Measurements from ENCODE around the gene VPS16.

DNA sequence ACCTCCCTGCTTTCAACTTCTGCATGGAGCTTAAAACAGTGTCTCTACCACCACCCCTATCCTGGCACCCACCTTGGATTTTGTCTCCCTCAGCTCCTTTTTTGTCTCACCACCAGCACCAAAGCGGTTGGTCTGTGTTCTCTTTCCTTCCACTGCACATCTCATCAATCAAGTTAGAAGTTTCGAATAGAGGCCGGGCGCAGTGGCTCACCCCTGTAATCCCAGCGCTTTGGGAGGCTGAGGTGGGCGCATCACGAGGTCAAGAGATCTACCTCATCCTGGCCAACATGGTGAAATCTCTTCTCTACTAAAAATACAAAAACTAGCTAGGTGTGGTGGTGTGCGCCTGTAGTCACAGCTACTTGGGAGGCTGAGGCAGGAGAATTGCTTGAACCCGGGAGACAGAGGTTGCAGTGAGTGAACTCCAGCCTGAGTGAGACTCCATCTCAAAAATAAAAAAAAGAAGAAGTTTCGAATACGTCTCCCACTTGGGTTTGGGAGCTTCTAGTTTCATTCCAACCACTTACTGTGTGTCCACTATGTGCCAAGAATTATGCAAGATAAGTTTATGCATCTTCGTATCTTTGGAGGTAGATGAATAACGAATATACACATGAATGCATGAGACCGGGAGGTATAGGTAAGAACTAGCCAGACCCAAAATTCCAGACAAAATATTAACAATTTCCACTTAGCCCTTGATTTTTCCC lies 6.0 kb upstream of the VPS16 start:
- TF ChIP-seq ZNF598 (CRISPR knock-in tag; IDR thresholded peaks at IDR 0.05; ENCODE audit: borderline replicate concordance): no peak
- TF ChIP-seq, protein P1, sequence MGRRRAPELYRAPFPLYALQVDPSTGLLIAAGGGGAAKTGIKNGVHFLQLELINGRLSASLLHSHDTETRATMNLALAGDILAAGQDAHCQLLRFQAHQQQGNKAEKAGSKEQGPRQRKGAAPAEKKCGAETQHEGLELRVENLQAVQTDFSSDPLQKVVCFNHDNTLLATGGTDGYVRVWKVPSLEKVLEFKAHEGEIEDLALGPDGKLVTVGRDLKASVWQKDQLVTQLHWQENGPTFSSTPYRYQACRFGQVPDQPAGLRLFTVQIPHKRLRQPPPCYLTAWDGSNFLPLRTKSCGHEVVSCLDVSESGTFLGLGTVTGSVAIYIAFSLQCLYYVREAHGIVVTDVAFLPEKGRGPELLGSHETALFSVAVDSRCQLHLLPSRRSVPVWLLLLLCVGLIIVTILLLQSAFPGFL (CRISPR knock-in tag; IDR thresholded peaks at IDR 0.05): no peak
- no peak for TF ChIP-seq ZNF232 (CRISPR knock-in tag; IDR thresholded peaks at IDR 0.05; ENCODE audit: borderline replicate concordance)
- TF ChIP-seq TOE1 (CRISPR knock-in tag; IDR thresholded peaks at IDR 0.05): no peak
- TF ChIP-seq ZNF296 (CRISPR knock-in tag; conservative IDR thresholded peaks at IDR 0.05): no peak
- no peak for TF ChIP-seq ZNF556 (CRISPR knock-in tag; IDR thresholded peaks at IDR 0.05; ENCODE audit: borderline replicate concordance)
- TF ChIP-seq, protein P2, sequence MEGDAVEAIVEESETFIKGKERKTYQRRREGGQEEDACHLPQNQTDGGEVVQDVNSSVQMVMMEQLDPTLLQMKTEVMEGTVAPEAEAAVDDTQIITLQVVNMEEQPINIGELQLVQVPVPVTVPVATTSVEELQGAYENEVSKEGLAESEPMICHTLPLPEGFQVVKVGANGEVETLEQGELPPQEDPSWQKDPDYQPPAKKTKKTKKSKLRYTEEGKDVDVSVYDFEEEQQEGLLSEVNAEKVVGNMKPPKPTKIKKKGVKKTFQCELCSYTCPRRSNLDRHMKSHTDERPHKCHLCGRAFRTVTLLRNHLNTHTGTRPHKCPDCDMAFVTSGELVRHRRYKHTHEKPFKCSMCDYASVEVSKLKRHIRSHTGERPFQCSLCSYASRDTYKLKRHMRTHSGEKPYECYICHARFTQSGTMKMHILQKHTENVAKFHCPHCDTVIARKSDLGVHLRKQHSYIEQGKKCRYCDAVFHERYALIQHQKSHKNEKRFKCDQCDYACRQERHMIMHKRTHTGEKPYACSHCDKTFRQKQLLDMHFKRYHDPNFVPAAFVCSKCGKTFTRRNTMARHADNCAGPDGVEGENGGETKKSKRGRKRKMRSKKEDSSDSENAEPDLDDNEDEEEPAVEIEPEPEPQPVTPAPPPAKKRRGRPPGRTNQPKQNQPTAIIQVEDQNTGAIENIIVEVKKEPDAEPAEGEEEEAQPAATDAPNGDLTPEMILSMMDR (CRISPR knock-in tag; IDR thresholded peaks at IDR 0.05): no peak
- TF ChIP-seq KAT8 (CRISPR knock-in tag; IDR thresholded peaks at IDR 0.05): no peak
- TF ChIP-seq JUN (CRISPR knock-in tag; IDR thresholded peaks at IDR 0.05): no peak
- TF ChIP-seq CREM (IDR thresholded peaks at IDR 0.05): no peak
- no peak for TF ChIP-seq CREM (CRISPR knock-in tag; IDR thresholded peaks at IDR 0.05)
- no peak for TF ChIP-seq POLR2AphosphoS5 (IDR thresholded peaks at IDR 0.05; ENCODE audit: low read depth, low read length)
- no peak for TF ChIP-seq KAT2B (IDR thresholded peaks at IDR 0.05; ENCODE audit: borderline replicate concordance, low read depth, low read length)
- TF ChIP-seq SP2 (CRISPR knock-in tag; IDR thresholded peaks at IDR 0.05): no peak
- no peak for TF ChIP-seq ZNF503 (CRISPR knock-in tag; IDR thresholded peaks at IDR 0.05)

Data from HepG2 (cell line).